SU-DHL-6 (cell line): ENCODE data around the gene MRPS27.

Source experiments
- H2AFZ ChIP-seq: fragments of 200-600 bp; sonication (generic); 2 replicates; pipeline ENCODE4 v1.6.1; 2014; ENCODE audit warnings: low read depth, mild to moderate bottlenecking, moderate library complexity, mixed read lengths, antibody characterized with exemption, low read length; ENCODE audit not compliant: severe bottlenecking
- H3F3A ChIP-seq: fragments of 200-600 bp; shearing (Covaris generic); 2 replicates; pipeline ENCODE4 v1.6.0; 2016; ENCODE audit warnings: antibody characterized with exemption, mild to moderate bottlenecking; ENCODE audit not compliant: insufficient read depth
- H3K27ac ChIP-seq: fragments of 200-600 bp; sonication (generic); 2 replicates; pipeline ENCODE4 v1.5.1; 2016; ENCODE audit warnings: low read depth, mild to moderate bottlenecking, low read length, moderate library complexity, mixed read lengths
- H3K27me3 ChIP-seq: fragments of 200-600 bp; sonication (generic), shearing (Covaris generic); 2 replicates; pipeline ENCODE4 v1.6.0; 2014; ENCODE audit warnings: mild to moderate bottlenecking, low read length
- H3K36me3 ChIP-seq: fragments of 200-600 bp; sonication (generic); 2 replicates; pipeline ENCODE4 v1.6.1; 2014; ENCODE audit warnings: mild to moderate bottlenecking, low read length, mixed read lengths
- H3K4me2 ChIP-seq: fragments of 300-600, 200-600 bp; shearing (Covaris generic), sonication (generic); 2 replicates; pipeline ENCODE4 v1.6.0; 2014; ENCODE audit warnings: low read length, low read depth, mild to moderate bottlenecking; ENCODE audit not compliant: poor library complexity, severe bottlenecking
- H3K4me3 ChIP-seq: fragments of 200-600 bp; sonication (generic); 2 replicates; pipeline ENCODE4 v1.5.1; 2014; ENCODE audit warnings: antibody characterized with exemption, low read length, mild to moderate bottlenecking, mixed read lengths; ENCODE audit not compliant: insufficient read depth, poor library complexity, severe bottlenecking
- H3K79me2 ChIP-seq: fragments of 200-600 bp; sonication (generic); 2 replicates; pipeline ENCODE4 v1.6.1; 2014; ENCODE audit warnings: mild to moderate bottlenecking, low read length, moderate library complexity; ENCODE audit not compliant: insufficient read depth
- H3K9ac ChIP-seq: fragments of 200-600 bp; sonication (generic); 2 replicates; pipeline ENCODE4 v1.7.0; 2014; ENCODE audit warnings: mild to moderate bottlenecking, low read length
- H3K9me2 ChIP-seq: fragments of 200-600 bp; sonication (generic); replicated peaks from 2 replicates; pipeline ENCODE4 v1.6.1; 2014; ENCODE audit warnings: low read length; ENCODE audit not compliant: insufficient read depth
- H3K9me3 ChIP-seq: fragments of 200-600 bp; sonication (generic); 2 replicates; pipeline ENCODE4 v1.6.1; 2014; ENCODE audit warnings: low read length, mixed read lengths; ENCODE audit not compliant: insufficient read depth
- H4K20me1 ChIP-seq: fragments of 200-600 bp; sonication (generic); 2 replicates; pipeline ENCODE4 v1.6.1; 2014; ENCODE audit warnings: low read depth, mild to moderate bottlenecking, antibody characterized with exemption, low read length, moderate library complexity, mixed read lengths
- EZH2phosphoT487 ChIP-seq: fragments of 200-600 bp; sonication (generic), shearing (Covaris generic); conservative IDR thresholded peaks from 2 replicates; pipeline ENCODE4 v1.6.1; 2018; ENCODE audit warnings: mild to moderate bottlenecking, antibody characterized with exemption, low read length, moderate library complexity, mixed read lengths
- TF ChIP-seq, protein P1 (sequence below): fragments of 200-600 bp; sonication (generic); IDR thresholded peaks from one replicate; pipeline ENCODE4 v1.5.1; 2017; ENCODE audit warnings: antibody characterized with exemption, mild to moderate bottlenecking, low read length, moderate library complexity; ENCODE audit not compliant: insufficient read depth, poor library complexity, severe bottlenecking

Gene MRPS27

DNA sequence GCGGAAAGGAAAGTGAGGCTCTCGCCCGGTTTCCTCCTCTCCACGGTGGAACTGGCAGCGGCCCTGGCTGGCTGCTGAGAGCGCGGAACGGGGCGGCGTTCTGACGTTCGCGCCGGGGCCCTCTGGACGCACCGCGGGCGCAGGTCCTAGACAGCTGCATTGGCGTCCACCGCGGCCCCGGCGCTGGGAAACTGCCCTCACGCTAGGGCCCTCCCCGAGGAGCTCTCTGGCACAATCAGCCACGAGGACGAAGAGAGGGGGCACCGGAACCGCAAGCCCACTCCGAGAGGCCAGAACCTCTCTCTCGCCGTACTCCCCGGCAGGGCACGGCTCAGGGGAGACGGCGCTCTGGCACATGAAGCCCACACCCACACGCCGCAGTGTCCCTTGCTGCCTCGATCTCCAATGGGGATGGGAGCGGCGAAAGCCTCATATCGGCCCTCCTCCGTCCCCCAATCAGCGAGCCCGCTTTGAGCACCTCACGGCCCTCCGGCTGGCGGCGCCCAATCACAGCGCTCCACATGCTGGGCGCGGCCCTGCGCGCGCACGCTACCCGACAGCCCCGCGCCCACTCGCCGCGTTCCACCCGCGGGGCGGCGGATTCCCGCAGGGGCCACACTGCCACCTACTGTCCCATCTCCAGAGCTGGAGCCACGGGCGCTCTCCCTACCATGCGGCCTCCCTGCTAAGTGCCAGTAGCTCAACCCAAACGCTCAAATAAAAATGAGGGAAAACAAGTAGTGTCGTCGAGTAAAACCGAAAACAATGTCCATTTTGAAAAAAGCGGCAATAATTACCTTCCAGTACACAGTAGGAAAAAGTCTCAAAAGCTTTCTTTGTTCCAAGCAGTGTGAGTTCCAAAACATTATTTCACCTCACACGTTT is 11.8 kb downstream of the MRPS27 start:
- H2AFZ ChIP-seq, result peak overlapping the region; percentile 24
- peaks cover 53% of the 10 kb centered on the region for H3K79me2 ChIP-seq
- H3F3A ChIP-seq, result peaks cover 71% of the 10 kb centered on the region

DNA sequence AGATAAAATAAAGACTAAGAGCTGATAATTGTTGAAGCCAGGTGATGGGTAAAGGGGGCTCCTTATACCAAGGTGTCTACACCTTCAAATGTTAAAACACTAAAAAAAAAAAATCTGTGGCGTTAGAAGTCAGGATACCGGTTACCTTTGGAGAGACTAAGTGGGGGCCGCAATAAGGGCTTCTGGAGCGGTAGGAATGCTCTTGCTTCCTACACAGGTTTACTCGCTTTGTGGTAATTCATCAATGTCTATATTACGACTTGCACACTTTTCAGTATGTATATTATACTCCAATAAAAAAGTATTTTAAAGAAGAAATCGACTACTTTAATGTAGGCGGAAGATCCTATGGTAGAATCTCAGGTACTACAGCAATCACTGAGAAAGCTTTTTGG is 12.5 kb downstream of the MRPS27 start:
- Histone ChIP-seq H3F3A (peaks cover 77% of the 10 kb centered on the region), H3K4me2 (peak overlapping the region; percentile 100), H3K79me2 (peaks cover 55% of the 10 kb centered on the region), H3K36me3 (peaks cover 12% of the 10 kb centered on the region), H2AFZ (no peak overlapping the region), H3K27me3 (no peaks in the 10 kb centered on the region), H4K20me1 (no peaks in the 10 kb centered on the region), H3K9me2 (no peaks in the 10 kb centered on the region), H3K27ac (peak overlapping the region; percentile 97), H3K9ac (peak overlapping the region; percentile 97), H3K4me3 (peak overlapping the region; percentile 86), H3K9me3 (no peaks in the 10 kb centered on the region)
- TF ChIP-seq, protein P1, sequence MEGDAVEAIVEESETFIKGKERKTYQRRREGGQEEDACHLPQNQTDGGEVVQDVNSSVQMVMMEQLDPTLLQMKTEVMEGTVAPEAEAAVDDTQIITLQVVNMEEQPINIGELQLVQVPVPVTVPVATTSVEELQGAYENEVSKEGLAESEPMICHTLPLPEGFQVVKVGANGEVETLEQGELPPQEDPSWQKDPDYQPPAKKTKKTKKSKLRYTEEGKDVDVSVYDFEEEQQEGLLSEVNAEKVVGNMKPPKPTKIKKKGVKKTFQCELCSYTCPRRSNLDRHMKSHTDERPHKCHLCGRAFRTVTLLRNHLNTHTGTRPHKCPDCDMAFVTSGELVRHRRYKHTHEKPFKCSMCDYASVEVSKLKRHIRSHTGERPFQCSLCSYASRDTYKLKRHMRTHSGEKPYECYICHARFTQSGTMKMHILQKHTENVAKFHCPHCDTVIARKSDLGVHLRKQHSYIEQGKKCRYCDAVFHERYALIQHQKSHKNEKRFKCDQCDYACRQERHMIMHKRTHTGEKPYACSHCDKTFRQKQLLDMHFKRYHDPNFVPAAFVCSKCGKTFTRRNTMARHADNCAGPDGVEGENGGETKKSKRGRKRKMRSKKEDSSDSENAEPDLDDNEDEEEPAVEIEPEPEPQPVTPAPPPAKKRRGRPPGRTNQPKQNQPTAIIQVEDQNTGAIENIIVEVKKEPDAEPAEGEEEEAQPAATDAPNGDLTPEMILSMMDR, result no peak
- no peak for TF ChIP-seq EZH2phosphoT487

More for the DNA sequence above, 11.8 kb downstream of the MRPS27 start:
- Histone ChIP-seq H3K4me3 (peak overlapping the region; percentile 86), H3K4me2 (peak overlapping the region; percentile 100), H3K27ac (peak overlapping the region; percentile 97), H3K9me2 (no peaks in the 10 kb centered on the region), H3K36me3 (peaks cover 12% of the 10 kb centered on the region), H3K9me3 (no peaks in the 10 kb centered on the region), H3K9ac (peak overlapping the region; percentile 97), H3K27me3 (no peaks in the 10 kb centered on the region), H4K20me1 (no peaks in the 10 kb centered on the region)
- TF ChIP-seq, protein P1, result peak; percentile 66
- no peak for TF ChIP-seq EZH2phosphoT487

DNA sequence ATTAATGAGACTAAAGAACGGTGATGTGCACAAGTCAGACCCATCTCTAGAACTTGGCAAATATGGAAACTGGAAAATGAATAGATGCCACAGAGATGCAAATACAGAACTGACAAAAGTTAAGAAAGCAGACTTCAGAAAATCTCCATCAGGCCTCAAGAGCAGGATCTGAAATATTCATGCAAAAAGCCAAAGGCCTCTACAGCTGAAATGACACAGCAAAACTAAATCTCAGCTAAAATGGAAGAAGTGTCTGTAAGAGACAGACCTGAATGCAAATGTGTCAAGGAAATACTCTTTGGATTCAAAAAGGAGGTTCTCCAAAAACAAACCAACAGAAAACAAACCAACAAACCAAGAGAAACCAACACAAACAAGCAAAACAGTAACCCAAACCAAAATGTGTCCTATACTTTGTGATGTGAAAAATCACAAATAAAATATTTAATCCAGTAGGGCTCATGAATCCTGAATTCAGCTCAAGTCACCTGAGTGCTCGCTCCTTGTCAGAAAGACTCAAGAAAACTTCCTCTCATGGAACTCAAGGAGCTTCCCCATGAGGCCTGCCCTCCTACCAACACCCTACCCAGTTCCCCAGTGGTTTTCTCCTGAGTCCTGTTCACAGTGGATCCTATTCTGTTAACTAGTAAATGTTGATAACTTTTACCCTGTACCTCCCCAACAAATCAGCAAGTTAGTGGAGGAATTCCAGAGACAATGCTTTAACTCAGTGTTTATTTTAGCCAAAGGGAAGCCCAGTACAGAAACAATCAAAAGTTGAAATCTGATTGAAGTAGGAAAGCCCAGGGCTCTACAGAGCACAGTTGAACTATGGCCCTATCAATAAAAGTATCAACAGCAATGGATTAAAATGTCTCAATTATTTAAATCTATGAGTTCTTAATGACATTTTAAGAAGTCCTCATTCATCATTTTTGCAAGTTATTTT is 14.6 kb downstream of the MRPS27 start:
- TF ChIP-seq, protein P1, result no peak
- no peak for TF ChIP-seq EZH2phosphoT487
- Histone ChIP-seq H3K9me3 (no peaks in the 10 kb centered on the region), H3F3A (peaks cover 86% of the 10 kb centered on the region), H2AFZ (no peak overlapping the region), H3K36me3 (peaks cover under 1% of the 10 kb centered on the region; the same call in 1 of the 2 replicates), H4K20me1 (no peaks in the 10 kb centered on the region), H3K27ac (peak overlapping the region; percentile 97), H3K4me3 (peak overlapping the region; percentile 41), H3K9me2 (no peaks in the 10 kb centered on the region), H3K79me2 (peaks cover 76% of the 10 kb centered on the region), H3K27me3 (no peaks in the 10 kb centered on the region), H3K4me2 (peak overlapping the region; percentile 100), H3K9ac (peak overlapping the region; percentile 97)
